HT-29 (cell line): ENCODE measurements around the gene FH. TPM values are rescaled to one million over a fixed set of nuclear protein-coding genes. Genes with fewer than 3 reads are reported as not detected.

Source experiments
- DNase-seq: peaks from one replicate; pipeline ENCODE4 v3.0.0-alpha.2; 2015; ENCODE audit warnings: low spot score
- total RNA-seq: library from RNA; depleted of rRNA; stranded (reverse); fragments of >200 nt; shearing (Covaris generic); gene quantifications from 2 replicates; pipeline ENCODE4 v1.2.3, GENCODE V29; 2014; rRNA removed

FH gene
- total RNA-seq, 1 experiment from 2014 or later = 44.6 TPM

GRCh38 chr1:241459186-241459802, 60.3 kb downstream of the FH start:
- DNase-seq = no peak

GRCh38 chr1:241457421-241457820, 62.1 kb downstream of the FH start:
- no peak for DNase-seq

- no peak for DNase-seq
Observed at GRCh38 chr1:241456743-241457142, 62.8 kb downstream of the FH start.

- no peak for DNase-seq
Observed at GRCh38 chr1:241453732-241454131, 65.8 kb downstream of the FH start.

- DNase-seq = no peak
Observed at GRCh38 chr1:241451956-241452355, 67.6 kb downstream of the FH start.

Other genes starting within 250 kb of the FH start
- gene RGS7, start 162.6 kb downstream of the FH start, total RNA-seq = 0.03 and 0.31 TPM in 2 replicates
- not detected in 2 replicates for gene KMO, start 12.6 kb upstream of the FH start, total RNA-seq
- 17.4 and 22.4 TPM in 2 replicates for gene CHML, start 120.6 kb upstream of the FH start, total RNA-seq
- 12.5 and 12.6 TPM in 2 replicates for gene OPN3, start 120.6 kb upstream of the FH start, total RNA-seq
- not detected in 2 replicates for gene WDR64, start 132.5 kb upstream of the FH start, total RNA-seq